Stomach (tissue), 9 donors: Measurements from ENCODE around the gene SEMA6A. TPM values are rescaled to one million over a fixed set of nuclear protein-coding genes. Genes with fewer than 3 reads are reported as not detected.

ENCODE experiments used
- DNase-seq, 2 donors: peaks; one replicate each; pipeline versions ENCODE4 v3.0.0 to v3.0.0-alpha.2; 2013 to 2019
- H3K27ac ChIP-seq, 5 donors: fragments of 200-600 bp in 4 of 5; sonication (generic) in 4 of 5; one replicate each; pipeline ENCODE4 v1.5.1; 2013 to 2019; ENCODE audit warnings: mild to moderate bottlenecking in 1 of 5, moderate library complexity in 1 of 5
- H3K27me3 ChIP-seq, 3 donors: fragments of 200-600 bp; sonication (generic); one replicate each; pipeline ENCODE4 v1.5.1; 2017 to 2019; ENCODE audit warnings: mixed run types in 1 of 3
- H3K36me3 ChIP-seq, 4 donors: fragments of 200-600 bp; sonication (generic); 1 replicate in 3 of 4; 2 replicates in 1 of 4; pipeline ENCODE4 v1.5.1; 2016 to 2019
- H3K4me1 ChIP-seq, 4 donors: fragments of 200-600 bp; sonication (generic); one replicate each; pipeline ENCODE4 v1.5.1; 2016 to 2019
- H3K4me3 ChIP-seq, 4 donors: fragments of 200-600 bp; sonication (generic) in 3 of 4; one replicate each; pipeline ENCODE4 v1.5.1; 2016 to 2019; ENCODE audit warnings: mild to moderate bottlenecking in 1 of 4
- H3K9me3 ChIP-seq, 4 donors: fragments of 200-600 bp; sonication (generic); one replicate each; pipeline ENCODE4 v1.5.1; 2016 to 2019
- CTCF ChIP-seq, 7 experiments: fragments of 450-650 bp in 4 of 7; fragments of 200-600 bp in 3 of 7; sonication (generic) in 3 of 7; IDR thresholded peaks; one replicate each; pipeline ENCODE4 v1.5.1; 2016 to 2019; ENCODE audit warnings: antibody characterized with exemption in 7 of 7, control low read depth in 2 of 7, mild to moderate bottlenecking in 1 of 7
- EP300 ChIP-seq: sonication (generic); formaldehyde crosslinking; IDR thresholded peaks from one replicate; pipeline ENCODE4 v1.6.1; 2017; ENCODE audit warnings: antibody characterized with exemption
- POLR2A ChIP-seq, 4 donors: fragments of 450-650 bp; IDR thresholded peaks; one replicate each; pipeline ENCODE4 v1.6.1; 2016; ENCODE audit warnings: antibody characterized with exemption in 4 of 4, control low read depth in 2 of 4, mild to moderate bottlenecking in 1 of 4, moderate library complexity in 1 of 4
- POLR2AphosphoS5 ChIP-seq, 3 donors: sonication (generic); formaldehyde crosslinking; IDR thresholded peaks; one replicate each; pipeline ENCODE4 v1.6.1; 2016; ENCODE audit warnings: antibody characterized with exemption in 3 of 3
- WGBS, 5 donors: extraction: QIAGEN DNeasy Blood & Tissue Kit in 3 of 5; methylation state at CpG; one replicate each; pipeline versions ENCODE4 v1.1.5 to v1.1.7; 2013 to 2018; 5-methylcytosine and 5-hydroxymethylcytosine counted together
- intact Hi-C: fragments of 100-400 bp; cut with DNase I; formaldehyde crosslinking; loops from one replicate; pipeline ENCODE4 v1.15.1; 2023; ENCODE audit warnings: low total_unique reads
- polyA plus RNA-seq, 3 donors: library from polyadenylated mRNA; stranded (reverse); fragments of 200-250 nt; gene quantifications; one replicate each; pipeline ENCODE4 v1.2.3, GENCODE V29; 2013
- total RNA-seq, 5 donors: library from RNA; depleted of rRNA; stranded (reverse); fragments of >200 nt; gene quantifications; one replicate each; pipeline versions ENCODE4 v1.1.0 to v1.2.3, GENCODE V29; 2014 to 2016
- donor health status: healthy with polysubstance abuse.
- donor health status: Bipolar disorder and iron deficiency.
- donor health status: healthy.

The SEMA6A gene
- total and polyA plus RNA-seq, 8 donors, result 0.37 to 37.5 (median 11.0) TPM

GRCh38 chr5:116473706-116474105 lies 100.9 kb downstream of the SEMA6A start:
- Histone ChIP-seq H3K4me1 (no peaks in the 10 kb centered on the region), H3K36me3 (peaks cover 0 to 60% (median 27%) of the 10 kb centered on the region in 4 donors), H3K4me3 (no peak overlapping the region), H3K9me3 (peaks cover 0 to 26% (median 14%) of the 10 kb centered on the region in 4 donors), H3K27ac (no peak overlapping the region), H3K27me3 (no peaks in the 10 kb centered on the region)
- DNase-seq, result no peak
- WGBS, 5 donors, result 79 to 92% (median 82%) methylated on average over 5 of the region's 5 CpGs
- intact Hi-C loops, result no loop called here
- TF ChIP-seq CTCF (IDR thresholded peaks at IDR 0.05), result no peak
- no peak for TF ChIP-seq EP300
- no peak for TF ChIP-seq POLR2A (IDR thresholded peaks at IDR 0.05)
- no peak for TF ChIP-seq POLR2AphosphoS5 (IDR thresholded peaks at IDR 0.05)

GRCh38 chr5:116472274-116472673 lies 102.3 kb downstream of the SEMA6A start:
- TF ChIP-seq EP300 (no peak), POLR2AphosphoS5 (IDR thresholded peaks at IDR 0.05) (no peak), POLR2A (IDR thresholded peaks at IDR 0.05) (no peak), CTCF (IDR thresholded peaks at IDR 0.05) (no peak)
- WGBS, 5 donors, result 84 to 90% (median 86%) methylated on average over 3 of the region's 3 CpGs
- H3K27me3 ChIP-seq, result no peaks in the 10 kb centered on the region
- intact Hi-C loops, result no loop called here
- H3K27ac ChIP-seq, result no peak overlapping the region
- H3K4me3 ChIP-seq, result no peak overlapping the region
- no peak for DNase-seq
- peaks cover 0 to 60% (median 25%) of the 10 kb centered on the region in 4 donors for H3K36me3 ChIP-seq
- peaks cover 0 to 26% (median 13%) of the 10 kb centered on the region in 4 donors for H3K9me3 ChIP-seq
- no peaks in the 10 kb centered on the region for H3K4me1 ChIP-seq

- no peak for DNase-seq
- intact Hi-C loops, result no loop called here
- TF ChIP-seq CTCF (IDR thresholded peaks at IDR 0.05) (no peak), POLR2AphosphoS5 (IDR thresholded peaks at IDR 0.05) (no peak), EP300 (no peak), POLR2A (IDR thresholded peaks at IDR 0.05) (no peak)
- H3K27me3 ChIP-seq, result no peaks in the 10 kb centered on the region
- H3K36me3 ChIP-seq, result peaks cover 0 to 47% (median 21%) of the 10 kb centered on the region in 4 donors
- H3K9me3 ChIP-seq, result peaks cover 0 to 10% (median 3%) of the 10 kb centered on the region in 4 donors
- no peak overlapping the region for H3K4me3 ChIP-seq
- H3K27ac ChIP-seq, result no peak overlapping the region
- no peaks in the 10 kb centered on the region for H3K4me1 ChIP-seq
- 63 to 68% (median 64%) methylated on average over 3 of the region's 3 CpGs for whole genome bisulfite sequencing, 5 donors
Measured at GRCh38 chr5:116469631-116470030, 105.0 kb downstream of the SEMA6A start.

- 89 to 94% (median 91%) methylated on average over 2 of the region's 2 CpGs for WGBS, 5 donors
- no peak for DNase-seq
- Histone ChIP-seq H3K4me1 (no peaks in the 10 kb centered on the region), H3K27me3 (no peaks in the 10 kb centered on the region), H3K36me3 (peaks cover 0 to 43% (median 21%) of the 10 kb centered on the region in 4 donors), H3K27ac (no peak overlapping the region), H3K9me3 (peaks cover 0 to 10% (median 3%) of the 10 kb centered on the region in 4 donors), H3K4me3 (no peak overlapping the region)
- TF ChIP-seq EP300, result no peak
- TF ChIP-seq POLR2A (IDR thresholded peaks at IDR 0.05), result no peak
- no peak for TF ChIP-seq CTCF (IDR thresholded peaks at IDR 0.05)
- no peak for TF ChIP-seq POLR2AphosphoS5 (IDR thresholded peaks at IDR 0.05)
- intact Hi-C loops, result no loop called here
Measured at GRCh38 chr5:116468583-116468982, 106.0 kb downstream of the SEMA6A start.
